HG03108 (cell line): ENCODE measurements around the gene NOTCH1.

Source experiments
- ATAC-seq: cut with Tn5 transposase; IDR thresholded peaks from one replicate; pipeline ENCODE4 v1.9.1; 2021; ENCODE audit warnings: moderate library complexity; ENCODE audit not compliant: unreplicated experiment

Gene NOTCH1

DNA sequence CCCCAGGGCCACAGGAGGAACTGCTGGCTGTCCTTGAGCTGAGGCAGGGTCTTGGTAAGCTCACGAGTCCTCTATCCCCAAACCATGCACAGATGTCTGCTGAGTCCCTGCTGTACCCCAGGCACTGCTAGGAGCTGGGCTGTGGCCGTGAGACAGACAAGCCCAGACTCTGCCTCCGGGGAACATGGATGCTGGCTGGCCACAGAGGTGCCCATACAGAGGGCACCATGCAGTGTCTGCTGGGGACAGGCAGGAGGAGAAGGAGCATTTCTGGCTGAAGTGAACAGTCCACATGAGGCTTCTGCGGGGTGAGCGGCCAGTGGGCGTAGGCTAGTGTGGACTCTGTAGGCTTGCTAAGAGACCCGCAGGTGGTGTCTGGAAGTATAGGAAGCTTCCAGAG, 58.2 kb downstream of the NOTCH1 start:
- no peak for ATAC-seq

DNA sequence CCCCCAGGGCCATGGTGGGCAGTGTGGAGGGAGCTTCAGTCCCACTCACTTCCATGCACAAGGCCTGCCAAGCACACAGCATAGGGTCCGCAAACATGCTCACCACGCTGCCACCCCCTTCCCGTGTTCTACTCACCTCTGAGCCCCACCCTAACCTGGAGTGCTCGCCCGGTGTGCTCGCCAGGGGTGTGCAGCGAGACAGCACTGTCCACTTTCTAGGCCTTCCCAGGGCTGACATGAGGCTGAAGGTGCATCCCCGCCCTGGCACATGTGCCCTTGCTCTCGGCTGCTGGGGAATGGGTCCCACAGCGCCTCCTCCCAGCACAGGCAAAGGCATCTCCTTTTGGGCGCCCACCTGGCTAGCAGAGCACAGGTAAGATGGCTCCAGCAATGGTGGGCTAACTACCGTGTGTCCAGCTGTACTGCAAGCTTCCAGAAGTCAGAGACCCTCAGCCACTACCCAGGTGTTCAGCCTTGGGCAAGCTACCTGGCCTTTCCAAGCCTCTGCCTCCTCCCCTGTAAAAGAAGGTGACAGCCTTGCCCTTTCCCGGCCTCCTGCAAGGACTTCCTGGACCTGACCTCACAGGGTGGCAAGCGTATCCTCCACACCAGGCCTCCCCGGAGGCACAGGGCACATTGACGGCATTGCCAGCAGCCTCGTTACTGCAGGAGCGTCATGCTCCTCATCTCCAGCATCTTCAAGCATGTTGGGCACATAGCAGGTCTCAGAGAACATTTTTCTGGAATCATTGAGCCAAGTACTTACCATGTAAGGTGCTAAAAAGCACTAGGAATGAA, 58.8 kb downstream of the NOTCH1 start:
- no peak for ATAC-seq

DNA sequence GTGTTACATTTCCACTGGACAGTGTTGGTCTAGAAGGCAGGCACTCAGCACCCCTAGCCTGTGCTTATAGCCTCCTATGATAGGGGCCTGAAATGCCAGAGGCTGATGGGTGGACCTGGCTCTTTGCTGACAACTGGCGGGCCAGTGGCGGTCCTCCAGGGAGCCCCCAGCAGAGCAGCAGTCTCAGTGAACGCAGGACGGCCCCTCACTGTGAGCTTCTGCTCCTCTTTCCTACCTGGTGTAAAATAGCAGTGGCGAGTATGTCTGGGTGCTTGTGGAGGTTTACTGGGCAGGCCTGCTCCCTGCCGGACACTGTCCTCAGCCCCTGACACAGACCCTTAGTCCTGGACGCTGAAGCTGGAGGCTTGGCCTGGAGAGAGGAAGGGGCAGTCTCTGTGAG, 59.7 kb downstream of the NOTCH1 start:
- ATAC-seq, result no peak

DNA sequence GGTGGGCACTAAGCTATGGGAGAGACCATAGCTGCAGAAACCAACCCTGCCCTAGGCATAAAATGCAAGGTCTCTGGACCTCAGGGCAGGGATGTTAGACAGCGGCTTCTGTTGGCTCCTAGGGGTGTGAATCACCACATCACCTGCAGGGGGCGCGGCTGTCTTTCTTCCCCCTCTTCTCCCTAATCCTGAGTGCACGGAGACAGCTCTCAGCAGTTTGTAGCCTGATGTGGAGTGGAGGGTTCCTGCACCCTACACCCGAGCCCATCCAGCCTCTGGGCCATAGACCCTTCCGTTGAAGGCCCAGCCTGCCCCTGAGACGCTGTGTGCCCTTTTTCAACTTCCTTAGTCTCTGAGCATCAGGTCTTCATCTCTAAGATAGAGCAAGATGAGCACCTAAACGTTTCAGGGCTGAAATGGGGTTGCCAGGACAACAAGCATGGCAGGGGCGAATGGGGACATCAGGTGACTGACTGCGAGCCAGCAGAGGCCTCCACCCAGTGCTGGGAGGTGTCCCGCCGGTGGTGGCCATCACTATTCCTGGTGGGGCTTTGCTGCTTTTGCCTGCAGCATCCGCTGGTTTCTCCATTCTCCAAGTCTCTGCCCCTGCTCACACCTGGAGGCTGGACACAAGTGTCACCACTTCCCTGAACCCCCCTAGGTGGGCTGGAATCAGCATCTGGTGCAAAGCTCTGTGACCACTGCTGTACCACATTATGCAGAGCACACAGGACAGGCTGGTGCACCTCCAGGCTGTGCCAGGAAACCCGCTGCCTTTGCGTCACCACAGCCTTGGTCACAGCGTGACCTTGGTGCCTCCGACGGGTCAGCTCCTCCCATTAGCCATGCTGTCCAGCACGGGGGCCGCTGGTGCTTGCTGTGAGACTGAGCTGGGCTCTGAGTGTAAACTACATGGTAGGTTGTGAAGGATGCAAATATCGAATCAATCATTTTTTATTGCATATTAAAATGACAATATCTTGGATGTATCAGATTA, 60.5 kb downstream of the NOTCH1 start:
- no peak for ATAC-seq

DNA sequence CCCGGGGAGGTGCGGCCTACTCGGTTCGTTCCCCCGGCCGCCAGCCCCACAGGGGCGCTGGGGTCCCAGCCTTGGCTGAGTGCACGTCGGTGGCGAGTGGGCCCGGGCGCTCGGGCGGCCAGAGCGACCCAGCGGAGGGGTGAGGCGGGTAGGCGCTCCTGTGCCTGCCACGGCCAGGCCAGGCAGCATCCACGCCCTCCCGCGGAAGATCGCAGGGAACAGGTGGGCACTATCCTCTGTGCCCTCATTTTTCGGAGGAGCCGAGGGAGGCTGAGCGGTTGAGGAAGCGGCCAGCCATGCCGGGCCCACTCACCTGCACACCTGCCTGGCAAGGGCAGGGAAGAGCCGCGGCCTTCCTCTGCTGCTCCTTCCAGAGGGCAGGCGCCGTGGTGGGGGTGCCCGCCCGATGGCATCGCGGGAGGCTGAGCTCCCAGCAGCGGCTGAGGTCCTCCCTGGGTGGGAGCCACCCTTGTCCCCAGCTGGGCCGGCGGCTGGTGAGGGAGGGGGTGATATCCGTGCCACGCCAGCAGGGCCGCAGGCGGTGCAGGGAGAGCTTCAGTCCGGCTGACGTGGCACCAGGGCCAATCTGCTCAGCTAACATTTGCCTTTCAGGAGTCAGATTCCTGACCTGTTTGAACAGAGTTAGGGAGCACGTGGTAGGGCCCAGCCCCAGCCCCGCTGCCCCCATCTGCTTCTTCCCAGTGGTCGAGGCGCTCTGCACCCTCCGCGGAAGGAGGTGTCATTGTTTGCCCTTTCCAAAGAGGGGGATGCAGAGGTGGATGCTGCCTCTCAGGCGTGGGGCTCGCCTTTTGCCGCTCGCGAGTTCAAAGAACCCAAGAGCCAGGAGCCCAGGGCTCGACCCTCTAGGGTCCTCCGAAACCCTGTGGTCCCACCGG, 61.4 kb downstream of the NOTCH1 start:
- ATAC-seq, result no peak

DNA sequence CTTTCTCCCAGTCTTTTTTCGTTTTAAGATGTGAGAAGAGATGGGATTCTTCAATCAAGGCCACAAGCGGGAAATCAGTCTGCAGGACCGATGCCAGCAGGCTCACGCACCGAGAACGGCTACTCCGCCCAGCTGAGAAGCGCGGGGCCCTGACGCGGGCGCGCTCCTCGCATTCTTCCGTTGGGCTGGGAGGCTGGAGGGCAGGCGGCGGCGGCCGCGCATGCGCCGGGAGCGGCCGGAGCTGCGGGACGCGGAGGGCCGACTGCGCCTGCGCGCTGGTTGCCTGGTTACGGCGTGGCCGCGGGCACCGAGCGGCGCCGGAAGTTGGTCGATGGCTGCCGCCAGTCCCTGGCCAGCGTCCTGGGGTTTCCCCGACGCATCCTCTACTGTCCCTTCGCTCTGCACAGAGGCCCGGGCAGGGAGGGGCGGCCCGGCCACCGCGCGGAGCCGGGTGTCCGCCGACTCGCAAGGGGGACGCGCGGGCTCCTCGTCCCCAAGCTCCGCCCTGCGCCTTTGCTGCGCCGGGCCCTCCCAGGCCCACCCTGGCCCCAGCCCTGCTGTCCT, 62.2 kb downstream of the NOTCH1 start:
- peak; percentile 53 for ATAC-seq

DNA sequence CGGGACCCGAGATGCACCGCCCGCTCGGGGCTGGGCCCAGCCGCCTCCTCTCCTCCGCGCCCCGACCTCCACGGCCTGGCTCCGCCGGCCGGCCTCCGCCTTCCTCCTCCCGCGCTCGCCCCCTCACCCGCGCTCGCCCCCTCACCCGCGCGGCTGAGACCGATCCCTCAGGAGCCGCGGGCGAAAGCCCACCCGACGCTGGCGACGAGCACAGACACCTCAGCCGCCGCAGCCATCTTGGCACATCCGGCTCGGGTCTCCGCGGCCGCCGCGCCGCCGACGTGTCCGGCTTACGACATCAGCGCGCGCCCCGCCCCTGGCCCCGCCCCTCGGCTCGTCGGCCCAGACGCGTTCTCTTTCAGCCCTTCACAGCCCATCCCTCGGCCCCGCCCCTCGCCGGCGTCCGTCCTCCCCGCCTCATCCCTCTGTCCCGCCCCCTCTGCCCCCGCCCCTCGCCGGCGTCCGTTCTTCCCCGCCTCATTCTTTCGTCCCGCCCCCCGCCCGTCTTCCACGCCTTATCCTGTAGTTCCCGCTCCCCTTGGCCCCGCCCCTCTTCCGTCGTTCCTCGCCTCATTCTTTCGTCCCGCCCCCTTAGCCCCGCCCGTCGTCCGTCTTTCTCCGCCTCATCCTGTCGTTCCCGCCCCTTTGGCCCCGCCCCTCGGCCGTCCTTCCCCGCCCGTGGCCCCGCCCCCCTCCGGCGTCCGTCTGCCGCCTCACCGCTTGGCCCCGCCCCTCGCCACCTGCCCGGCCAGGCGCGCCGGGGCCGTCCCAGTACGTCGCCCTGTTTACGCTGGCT, 62.9 kb downstream of the NOTCH1 start, which contains the start of gene SEC16A:
Gene SEC16A, minus strand, starts transcription at position 248 of the 796 bp plus-strand sequence. CDS start 5,425 bp downstream, outside the sequence.
- ATAC-seq, result peak; percentile 53

DNA sequence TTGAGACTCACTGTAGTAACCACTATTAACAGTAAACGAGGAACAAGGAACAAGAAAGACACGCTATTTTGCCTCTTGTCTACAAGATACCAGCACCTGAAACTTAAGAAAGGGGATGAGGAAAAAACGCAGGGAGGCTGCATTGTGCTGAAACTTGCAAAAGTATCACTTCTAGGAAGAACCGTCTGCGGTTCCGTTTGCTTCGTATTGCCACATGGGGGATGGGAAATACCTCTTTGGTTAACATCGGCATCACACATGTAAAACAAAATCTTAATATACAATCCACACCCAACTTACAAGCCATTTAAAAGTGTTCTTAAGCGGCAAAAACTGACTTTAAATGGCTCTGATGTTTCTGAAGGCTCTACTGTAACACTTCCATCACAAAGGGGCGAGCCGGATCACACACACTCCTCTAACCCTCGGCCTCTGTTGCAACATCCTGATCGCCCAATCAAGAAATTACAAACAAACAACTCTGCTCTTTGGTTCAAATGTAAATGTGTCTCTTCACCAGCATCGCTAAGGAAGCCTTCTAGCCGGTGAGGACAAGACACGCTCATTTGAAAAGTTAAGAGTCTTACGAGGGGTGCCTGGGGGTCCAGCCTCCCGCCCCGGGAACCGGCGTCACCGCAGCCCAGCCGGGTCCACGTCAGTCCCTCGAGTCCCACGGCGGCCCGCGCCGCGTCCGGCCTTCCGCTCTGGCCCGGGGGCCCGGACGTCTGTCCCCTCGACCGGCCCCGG, 63.6 kb downstream of the NOTCH1 start:
- ATAC-seq, result no peak

DNA sequence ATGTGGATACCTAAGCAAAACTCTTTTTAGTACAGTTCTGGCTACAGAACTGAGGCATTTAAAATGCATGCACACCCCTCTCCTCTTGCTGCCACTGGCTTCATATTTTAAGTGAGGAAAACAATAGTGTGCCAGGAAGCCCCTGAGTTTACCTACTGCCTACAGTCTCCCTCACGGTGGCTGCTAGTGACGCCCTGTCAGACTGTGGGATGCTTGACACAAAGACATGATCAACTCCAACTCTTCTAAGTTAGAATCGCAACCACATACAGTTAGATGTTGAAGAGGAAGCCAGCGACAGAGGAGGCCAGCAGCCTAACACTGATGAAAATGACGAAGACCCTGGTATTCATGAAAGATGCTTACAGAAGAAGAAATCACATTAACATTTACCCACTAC, 64.3 kb downstream of the NOTCH1 start:
- no peak for ATAC-seq

DNA sequence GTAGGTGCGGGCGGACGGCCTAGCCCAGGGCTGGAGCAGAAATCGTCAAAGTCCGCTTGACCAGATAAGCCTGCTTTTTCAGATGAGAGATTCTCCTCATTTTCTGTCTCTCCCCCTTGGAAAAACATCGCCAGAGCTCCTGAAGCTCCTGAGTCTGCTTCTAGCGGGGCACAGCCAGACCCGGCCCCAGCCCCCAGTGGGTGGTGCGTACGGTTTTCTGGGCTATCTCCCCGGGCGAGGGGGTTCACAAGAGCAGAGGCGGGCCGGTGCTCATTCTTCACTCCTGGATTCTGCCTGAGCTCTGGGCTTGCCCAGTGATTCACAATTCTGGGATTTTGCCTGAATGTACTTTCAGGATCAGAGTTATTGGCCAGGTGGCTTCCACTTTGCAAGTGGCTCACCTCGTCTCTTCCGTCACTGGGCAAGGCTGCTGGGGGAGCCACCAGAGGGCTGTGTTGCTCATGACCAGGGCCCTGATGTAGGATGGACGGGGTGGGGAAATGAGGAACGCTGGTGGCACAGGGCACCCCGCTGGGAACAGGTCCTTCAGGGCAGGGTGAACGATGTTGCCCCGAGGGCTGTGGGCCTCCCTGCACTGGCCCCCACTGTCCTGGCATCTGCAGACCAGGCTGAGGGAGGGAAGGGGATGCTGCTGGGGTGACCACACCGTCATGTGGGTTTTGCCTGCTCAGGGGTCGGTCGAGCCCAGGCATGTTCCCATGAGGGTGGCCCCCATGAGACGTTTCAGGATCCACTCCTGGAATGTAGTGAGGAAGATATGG, 69.3 kb downstream of the NOTCH1 start:
- ATAC-seq, result no peak

DNA sequence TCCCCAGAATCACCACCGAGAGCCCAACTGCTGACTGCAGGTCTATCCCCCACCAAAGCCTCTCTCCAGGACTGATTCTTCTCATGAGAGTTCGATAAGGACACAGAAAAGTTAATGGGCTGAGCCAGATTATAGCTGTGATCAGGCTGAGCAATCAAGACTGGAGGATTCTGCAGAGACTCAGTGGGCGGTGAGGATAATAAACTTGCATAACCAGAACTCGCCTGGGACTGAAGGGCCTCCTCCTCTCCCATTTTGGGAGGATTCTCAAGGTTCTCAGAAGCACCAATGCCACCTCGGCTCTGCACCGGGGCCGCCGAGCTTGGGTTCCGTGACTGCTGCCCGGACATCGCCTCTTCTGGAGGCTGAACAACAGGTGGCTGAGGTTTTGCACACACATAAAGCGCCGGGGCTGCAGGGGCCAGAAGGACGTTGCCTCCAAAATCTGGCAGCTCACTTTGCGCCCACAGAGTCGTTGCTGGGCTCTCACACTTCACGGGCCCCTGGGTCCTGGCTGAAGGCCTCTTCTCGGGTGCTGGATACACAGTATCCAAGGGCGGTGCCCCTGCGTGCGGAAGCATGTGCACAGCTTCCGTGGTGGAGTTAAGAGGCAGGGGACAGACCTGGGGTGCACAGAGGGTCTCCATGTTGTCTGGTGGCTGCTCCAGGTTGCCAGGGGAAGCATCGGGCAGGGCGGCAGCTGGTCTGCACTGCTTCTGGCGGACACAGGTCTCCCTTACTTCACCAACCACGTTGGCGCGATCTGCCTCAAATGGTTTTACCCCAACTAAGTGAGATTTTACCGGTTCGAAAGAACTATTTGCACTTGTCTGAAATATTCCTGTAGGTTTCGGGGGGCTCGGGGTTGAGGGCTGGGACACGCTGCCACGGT, 70.6 kb downstream of the NOTCH1 start:
- no peak for ATAC-seq

DNA sequence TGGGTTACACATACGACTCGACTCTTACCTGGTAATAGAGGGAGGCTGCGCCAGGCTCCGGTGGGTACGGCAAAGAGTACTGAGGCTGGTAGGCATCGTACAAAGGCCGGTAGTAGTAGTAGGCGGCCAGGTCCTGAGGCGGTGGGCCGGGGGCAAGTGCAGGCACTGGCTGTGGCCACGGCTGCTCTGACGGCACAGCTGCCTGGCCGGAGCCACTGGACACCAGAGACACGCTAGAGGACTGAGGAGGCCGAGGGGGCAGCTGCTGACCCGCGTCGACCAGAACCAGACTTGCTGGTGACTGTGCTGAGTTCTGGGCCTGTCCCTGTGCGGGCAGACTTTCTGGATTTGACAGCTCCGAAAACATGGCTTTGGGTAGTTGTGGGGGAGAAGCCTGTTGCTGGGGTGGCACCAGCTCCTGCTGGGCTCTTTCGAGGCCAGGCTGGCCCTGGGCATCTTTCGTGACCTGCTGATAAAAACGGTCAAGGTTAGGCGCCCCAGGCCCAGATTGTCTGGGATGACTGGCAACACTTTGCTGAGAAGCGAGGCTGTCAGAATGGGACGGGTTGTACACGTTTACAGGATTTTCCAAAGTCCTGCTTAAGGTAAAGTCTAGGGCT, 71.7 kb downstream of the NOTCH1 start:
- ATAC-seq, result no peak

DNA sequence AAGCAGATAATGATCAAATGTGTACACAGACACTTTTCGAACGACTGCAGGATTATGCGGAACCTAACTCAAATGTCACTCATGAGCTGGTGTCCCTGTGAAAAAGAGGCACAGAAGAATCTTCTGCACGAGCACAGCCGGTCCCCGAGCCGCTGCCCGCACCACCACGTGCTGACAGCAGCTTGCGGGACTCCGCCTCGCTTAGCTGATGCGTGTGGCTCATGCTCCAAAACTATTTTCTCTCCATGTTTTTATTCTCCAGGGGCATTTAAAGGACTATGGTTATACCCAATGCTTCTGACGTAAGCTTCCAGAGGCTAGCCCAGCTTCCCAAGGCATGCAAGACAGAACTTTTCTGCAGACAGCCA, 72.5 kb downstream of the NOTCH1 start:
- no peak for ATAC-seq

DNA sequence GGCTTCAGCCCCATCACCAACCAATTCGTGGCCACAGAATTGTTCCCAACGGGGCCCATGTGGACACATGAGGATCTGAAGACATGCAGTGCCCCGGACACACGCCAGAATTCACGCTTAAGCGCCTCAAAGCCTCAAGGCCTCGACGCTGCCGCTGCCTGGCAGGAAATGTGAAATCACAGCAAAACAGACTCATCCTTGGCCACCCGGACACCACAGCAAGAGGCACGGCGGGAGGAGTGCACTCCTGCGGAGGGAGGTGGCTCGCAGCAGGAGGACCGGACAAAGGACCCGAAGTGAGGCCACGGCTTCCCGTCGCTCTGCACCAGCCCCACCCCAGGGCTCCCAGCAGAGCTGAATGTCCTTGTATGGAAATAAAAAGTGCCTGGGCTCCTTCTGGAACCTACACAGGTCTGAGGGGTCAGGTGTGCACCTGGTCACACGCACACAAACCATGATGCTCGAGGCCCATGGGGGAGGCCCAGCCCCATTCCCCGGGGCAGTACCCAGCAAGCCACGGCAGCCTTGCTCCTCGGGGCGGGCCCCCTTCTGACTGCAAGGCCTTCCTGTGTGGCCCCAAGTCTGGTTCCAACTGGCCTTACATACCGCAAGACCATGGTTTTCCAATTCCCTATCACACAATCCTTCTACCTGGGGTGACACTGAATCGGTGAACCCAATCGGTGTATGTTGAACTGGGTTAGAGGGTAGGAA, 73.1 kb downstream of the NOTCH1 start:
- ATAC-seq, result no peak

DNA sequence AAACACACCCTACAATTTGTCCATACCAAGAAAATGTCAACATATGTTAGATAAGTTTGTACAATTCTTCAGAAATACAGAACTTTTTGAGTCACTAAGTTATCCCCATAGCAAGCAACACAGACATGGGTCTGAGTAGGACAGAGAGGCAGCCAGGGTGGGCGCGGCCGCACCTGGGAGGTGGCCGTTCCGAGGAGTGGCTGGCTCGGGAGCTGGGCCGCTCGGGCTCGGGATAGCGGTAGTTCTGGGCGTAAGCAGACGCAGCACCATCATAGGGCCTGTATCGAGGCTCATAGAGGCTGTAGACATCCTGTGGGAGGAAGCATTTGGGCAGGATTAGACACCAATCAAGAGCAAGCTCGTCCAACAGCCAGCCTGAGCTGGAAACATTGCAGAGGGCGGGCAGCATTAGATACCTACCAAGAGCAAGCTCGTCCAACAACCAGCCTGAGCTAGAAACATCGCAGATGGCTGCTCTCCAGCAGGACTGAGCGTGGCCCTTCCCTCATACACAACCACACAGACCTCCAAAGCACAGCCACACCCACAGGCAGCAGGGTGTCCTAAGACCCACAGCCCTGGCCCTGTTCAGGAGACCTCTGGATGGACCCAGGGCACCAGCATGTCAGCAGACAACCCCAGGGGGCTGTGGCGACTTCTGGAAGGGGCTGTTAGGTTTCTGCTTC, 73.9 kb downstream of the NOTCH1 start:
- no peak for ATAC-seq
